ENCODE data around the gene NME5. TPM values are rescaled to one million over a fixed set of nuclear protein-coding genes. Genes with fewer than 3 reads are reported as not detected.

The NME5 gene
- 1.2 and 1.4 TPM in 2 replicates for total RNA-seq

GRCh38 chr5:138138949-138139780 is at the start of gene NME5:
Gene NME5 (minus strand): TSS chr5:138139428. CDS start chr5:138138780, 648 bp downstream.

GRCh38 chr5:138178516-138179276 is 39.5 kb upstream of the NME5 start, which contains the start of the genes BRD8 and KIF20A:
Gene BRD8 (minus strand): TSS chr5:138178630. CDS start chr5:138178614, 16 bp downstream.
Gene KIF20A (plus strand): TSS chr5:138179112. CDS start chr5:138179681, 569 bp downstream.

GRCh38 chr5:138083702-138084101 is 55.5 kb downstream of the NME5 start, which contains the start of gene WNT8A:
Gene WNT8A (plus strand): TSS chr5:138084033. CDS start chr5:138084128, 95 bp downstream.

Other genes with a start within 250 kb of the NME5 start
- gene PKD2L2, start 250.0 kb downstream of the NME5 start, total RNA-seq: not detected in 2 replicates
- gene FAM13B, start 106.3 kb downstream of the NME5 start, total RNA-seq: 4.5 and 15.1 TPM in 2 replicates
- not detected in 2 replicates for gene WNT8A, start 55.4 kb downstream of the NME5 start, total RNA-seq
- gene BRD8, start 39.2 kb upstream of the NME5 start, total RNA-seq: 20.6 and 22.8 TPM in 2 replicates
- 1.3 and 4.3 TPM in 2 replicates for gene KIF20A, start 39.7 kb upstream of the NME5 start, total RNA-seq
- 13.1 and 17.3 TPM in 2 replicates for gene CDC23, start 73.9 kb upstream of the NME5 start, total RNA-seq
- not detected in 2 replicates for gene GFRA3, start 135.2 kb upstream of the NME5 start, total RNA-seq
- 0.12 TPM in 1 of 2 replicates, not detected in the other for gene CDC25C, start 192.4 kb upstream of the NME5 start, total RNA-seq
- gene FAM53C, start 198.8 kb upstream of the NME5 start, total RNA-seq: 23.8 and 24.7 TPM in 2 replicates
- gene KDM3B, start 213.3 kb upstream of the NME5 start, total RNA-seq: 19.0 and 27.5 TPM in 2 replicates